Mesendoderm (in vitro differentiated cells): Measurements from ENCODE around the gene ST3GAL6.

ENCODE experiments used
- DNase-seq: peaks from one replicate; pipeline ENCODE4 v3.0.0; 2013
- H2AK5ac ChIP-seq: 2 replicates; pipeline ENCODE4 v1.6.1; 2013; ENCODE audit warnings: low read length, inconsistent platforms
- H2BK120ac ChIP-seq: 2 replicates; pipeline ENCODE4 v1.6.1; 2013; ENCODE audit warnings: low read depth, mild to moderate bottlenecking, low read length, moderate library complexity, mixed read lengths
- H2BK15ac ChIP-seq: replicated peaks from 2 replicates; pipeline ENCODE4 v1.6.1; 2013; ENCODE audit warnings: low read depth, mild to moderate bottlenecking, moderate library complexity
- H2BK5ac ChIP-seq: 2 replicates; pipeline ENCODE4 v1.6.1; 2013; ENCODE audit warnings: low read length, inconsistent platforms
- H3K18ac ChIP-seq: 2 replicates; pipeline ENCODE4 v1.6.1; 2013; ENCODE audit warnings: mild to moderate bottlenecking, low read length, mixed read lengths
- H3K23ac ChIP-seq: one replicate; pipeline ENCODE4 v1.6.1; 2013; ENCODE audit warnings: low read length
- H3K27ac ChIP-seq: 2 replicates; pipeline ENCODE4 v1.5.1; 2013; ENCODE audit warnings: low read depth, mild to moderate bottlenecking, inconsistent platforms, low read length, moderate library complexity
- H3K27me3 ChIP-seq: 2 replicates; pipeline ENCODE4 v1.6.1; 2013; ENCODE audit warnings: low read length, control low read depth, mild to moderate bottlenecking, inconsistent platforms; ENCODE audit not compliant: insufficient read depth, poor library complexity
- H3K36me3 ChIP-seq: 2 replicates; pipeline ENCODE4 v1.6.1; 2013; ENCODE audit warnings: low read length, inconsistent platforms; ENCODE audit not compliant: control insufficient read depth, insufficient read depth
- H3K4ac ChIP-seq: one replicate; pipeline ENCODE4 v1.6.1; 2013; ENCODE audit warnings: low read depth, mild to moderate bottlenecking, low read length, moderate library complexity
- H3K4me1 ChIP-seq: 2 replicates; pipeline ENCODE4 v1.6.1; 2013; ENCODE audit warnings: low read depth, low read length, inconsistent platforms; ENCODE audit not compliant: control insufficient read depth
- H3K4me2 ChIP-seq: 2 replicates; pipeline ENCODE4 v1.6.1; 2013; ENCODE audit warnings: low read length
- H3K4me3 ChIP-seq: 2 replicates; pipeline ENCODE4 v1.5.1; 2013; ENCODE audit warnings: mild to moderate bottlenecking, low read length
- H3K56ac ChIP-seq: one replicate; pipeline ENCODE4 v1.6.1; 2013; ENCODE audit warnings: low read length
- H3K79me1 ChIP-seq: 2 replicates; pipeline ENCODE4 v1.6.1; 2013; ENCODE audit warnings: low read length, inconsistent platforms
- H3K79me2 ChIP-seq: 2 replicates; pipeline ENCODE4 v1.6.1; 2013; ENCODE audit warnings: mild to moderate bottlenecking, low read length; ENCODE audit not compliant: control insufficient read depth, insufficient read depth
- H3K9ac ChIP-seq: 2 replicates; pipeline ENCODE4 v1.6.1; 2013; ENCODE audit warnings: low read length, inconsistent platforms
- H4K5ac ChIP-seq: one replicate; pipeline ENCODE4 v1.6.1; 2013; ENCODE audit warnings: low read length
- H4K8ac ChIP-seq: one replicate; pipeline ENCODE4 v1.6.1; 2013; ENCODE audit warnings: low read depth, mild to moderate bottlenecking, control low read depth, low read length, moderate library complexity
- WGBS: extraction: QIAGEN DNeasy Blood & Tissue Kit; methylation state at CpG from one replicate; pipeline ENCODE4 v1.1.7; 2013; ENCODE audit warnings: low lambda C conversion rate, missing lambda C conversion rate; ENCODE audit not compliant: insufficient coverage; ENCODE audit errors: extremely low coverage; 5-methylcytosine and 5-hydroxymethylcytosine counted together

Gene ST3GAL6

GRCh38 chr3:98750276-98750919, 12.7 kb upstream of the ST3GAL6 start:
- Histone ChIP-seq H2AK5ac (no peak overlapping the region), H3K79me1 (no peaks in the 10 kb centered on the region), H3K9ac (no peak overlapping the region), H3K4me2 (no peak overlapping the region), H3K36me3 (no peaks in the 10 kb centered on the region), H3K4me3 (no peak overlapping the region), H3K4ac (no peak overlapping the region), H3K4me1 (no peaks in the 10 kb centered on the region), H3K27me3 (no peaks in the 10 kb centered on the region), H3K56ac (no peak overlapping the region), H2BK5ac (no peak overlapping the region), H2BK15ac (no peak overlapping the region), H4K5ac (no peak overlapping the region), H3K79me2 (no peaks in the 10 kb centered on the region), H4K8ac (no peak overlapping the region), H3K18ac (no peak overlapping the region), H3K23ac (no peak overlapping the region), H3K27ac (no peak overlapping the region), H2BK120ac (no peak overlapping the region)
- no CpG with 5 or more reads among the region's 1 CpG for WGBS
- no peak for DNase-seq

GRCh38 chr3:98754483-98754882, 8.7 kb upstream of the ST3GAL6 start:
- H4K8ac ChIP-seq = no peak overlapping the region
- no peak overlapping the region for H3K56ac ChIP-seq
- no peak overlapping the region for H3K27ac ChIP-seq
- H3K4me2 ChIP-seq = no peak overlapping the region
- no CpG with 5 or more reads among the region's 3 CpGs for WGBS
- no peak overlapping the region for H3K23ac ChIP-seq
- no peaks in the 10 kb centered on the region for H3K4me1 ChIP-seq
- H2BK5ac ChIP-seq = no peak overlapping the region
- no peak overlapping the region for H2AK5ac ChIP-seq
- no peak for DNase-seq
- no peak overlapping the region for H3K4me3 ChIP-seq
- no peak overlapping the region for H4K5ac ChIP-seq
- no peak overlapping the region for H3K18ac ChIP-seq
- no peak overlapping the region for H2BK120ac ChIP-seq
- no peak overlapping the region for H2BK15ac ChIP-seq
- H3K9ac ChIP-seq = no peak overlapping the region
- H3K27me3 ChIP-seq = no peaks in the 10 kb centered on the region
- H3K36me3 ChIP-seq = no peaks in the 10 kb centered on the region
- H3K79me2 ChIP-seq = no peaks in the 10 kb centered on the region
- no peak overlapping the region for H3K4ac ChIP-seq
- H3K79me1 ChIP-seq = no peaks in the 10 kb centered on the region

GRCh38 chr3:98755601-98756000, 7.5 kb upstream of the ST3GAL6 start:
- Histone ChIP-seq H3K4ac (no peak overlapping the region), H3K27me3 (no peaks in the 10 kb centered on the region), H3K36me3 (no peaks in the 10 kb centered on the region), H2BK5ac (no peak overlapping the region), H4K5ac (no peak overlapping the region), H3K4me1 (no peaks in the 10 kb centered on the region), H3K56ac (no peak overlapping the region), H3K4me2 (no peak overlapping the region), H3K9ac (no peak overlapping the region), H2BK120ac (no peak overlapping the region), H3K18ac (no peak overlapping the region), H4K8ac (no peak overlapping the region), H3K79me1 (no peaks in the 10 kb centered on the region), H3K27ac (no peak overlapping the region), H3K4me3 (no peak overlapping the region), H2BK15ac (no peak overlapping the region), H3K23ac (no peak overlapping the region), H3K79me2 (no peaks in the 10 kb centered on the region), H2AK5ac (no peak overlapping the region)
- WGBS = no CpG with 5 or more reads among the region's 4 CpGs
- DNase-seq = no peak

GRCh38 chr3:98759629-98760028, 3.5 kb upstream of the ST3GAL6 start:
- H3K36me3 ChIP-seq = no peaks in the 10 kb centered on the region
- H3K4me2 ChIP-seq = no peak overlapping the region
- no peak for DNase-seq
- no peak overlapping the region for H3K9ac ChIP-seq
- H3K4ac ChIP-seq = no peak overlapping the region
- no peak overlapping the region for H3K23ac ChIP-seq
- no peak overlapping the region for H2BK15ac ChIP-seq
- no peak overlapping the region for H3K4me3 ChIP-seq
- no peak overlapping the region for H3K27ac ChIP-seq
- no peaks in the 10 kb centered on the region for H3K4me1 ChIP-seq
- H2AK5ac ChIP-seq = no peak overlapping the region
- no peak overlapping the region for H2BK5ac ChIP-seq
- no peak overlapping the region for H2BK120ac ChIP-seq
- H4K8ac ChIP-seq = no peak overlapping the region
- WGBS = no CpG with 5 or more reads among the region's 2 CpGs
- no peaks in the 10 kb centered on the region for H3K79me2 ChIP-seq
- no peaks in the 10 kb centered on the region for H3K27me3 ChIP-seq
- no peak overlapping the region for H3K18ac ChIP-seq
- no peak overlapping the region for H4K5ac ChIP-seq
- no peak overlapping the region for H3K56ac ChIP-seq
- H3K79me1 ChIP-seq = no peaks in the 10 kb centered on the region

- Histone ChIP-seq H3K27ac (no peak overlapping the region), H3K18ac (no peak overlapping the region), H3K79me1 (no peaks in the 10 kb centered on the region), H3K4me2 (no peak overlapping the region), H2BK15ac (no peak overlapping the region), H3K56ac (no peak overlapping the region), H3K9ac (no peak overlapping the region), H3K4me3 (no peak overlapping the region), H3K23ac (no peak overlapping the region), H3K4ac (no peak overlapping the region), H4K5ac (no peak overlapping the region), H2BK5ac (no peak overlapping the region), H3K79me2 (no peaks in the 10 kb centered on the region), H3K27me3 (no peaks in the 10 kb centered on the region), H2BK120ac (no peak overlapping the region), H3K36me3 (no peaks in the 10 kb centered on the region), H3K4me1 (no peaks in the 10 kb centered on the region), H2AK5ac (no peak overlapping the region), H4K8ac (no peak overlapping the region)
- no CpG with 5 or more reads among the region's 2 CpGs for WGBS
- no peak for DNase-seq
Measured at GRCh38 chr3:98761643-98762229, 1.4 kb upstream of the ST3GAL6 start.
